Stimulated activated naive B cell treated with anti-CD40 and anti-IgM and Interleukin-4, amounts not matched to agents 10 μg/mL and 1 μg/mL and 100 μg/mL, for 72 hours (primary cell): ENCODE measurements around the gene AKAP8L.
"Not testable (repeated sequence)": the region's sequence is repeated elsewhere in the genome, so short reads cannot be mapped to it uniquely, and the experiment has no call there.

Source experiments
- ATAC-seq, 2 donors: fragments of 150-1000 bp; cut with Tn5 transposase; replicated peaks; 2 replicates each; pipeline ENCODE4 v1.10.0; 2021; ENCODE audit warnings: moderate library complexity in 1 of 2
- DNase-seq: peaks from one replicate; pipeline ENCODE4 v3.0.0; 2021
- H3K27ac Mint-ChIP-seq: one replicate; pipeline ENCODE4 v1.8.0; 2022; ENCODE audit warnings: mild to moderate bottlenecking, mixed read lengths
- H3K27me3 Mint-ChIP-seq, 2 donors: one replicate each; pipeline ENCODE4 v1.8.0; 2022; ENCODE audit warnings: mixed read lengths in 2 of 2
- H3K36me3 Mint-ChIP-seq, 2 donors: one replicate each; pipeline ENCODE4 v1.8.0; 2022; ENCODE audit warnings: mixed read lengths in 2 of 2, mild to moderate bottlenecking in 1 of 2
- H3K4me1 Mint-ChIP-seq, 2 donors: one replicate each; pipeline ENCODE4 v1.8.0; 2022; ENCODE audit warnings: mixed read lengths in 2 of 2, mild to moderate bottlenecking in 1 of 2
- H3K4me3 Mint-ChIP-seq, 2 donors: one replicate each; pipeline ENCODE4 v1.8.0; 2022; ENCODE audit warnings: mild to moderate bottlenecking in 2 of 2, mixed read lengths in 2 of 2, moderate library complexity in 1 of 2
- H3K9me3 Mint-ChIP-seq, 2 donors: one replicate each; pipeline ENCODE4 v1.8.0; 2022; ENCODE audit warnings: mixed read lengths in 2 of 2, mild to moderate bottlenecking in 1 of 2

AKAP8L gene

GRCh38 chr19:15368051-15368632 is 50.6 kb downstream of the AKAP8L start:
- Mint-ChIP-seq H3K4me3 (no peak overlapping the region), H3K36me3 (peaks cover 41 to 51% of the 10 kb centered on the region in 2 donors), H3K27me3 (no peaks in the 10 kb centered on the region), H3K4me1 (peaks cover 14 to 18% of the 10 kb centered on the region in 2 donors), H3K9me3 (no peaks in the 10 kb centered on the region), H3K27ac (peak overlapping the region; percentile 69)
- no peak for DNase-seq
- no peak for ATAC-seq

- peak; percentile 44 to 64 for ATAC-seq
- peaks cover 11 to 18% of the 10 kb centered on the region in 2 donors for H3K4me1 Mint-ChIP-seq
- H3K27me3 Mint-ChIP-seq = no peaks in the 10 kb centered on the region
- H3K9me3 Mint-ChIP-seq = no peaks in the 10 kb centered on the region
- peak overlapping the region in 1 of 2 donors; percentile 29 for H3K4me3 Mint-ChIP-seq
- H3K27ac Mint-ChIP-seq = peak overlapping the region; percentile 90
- no peak for DNase-seq
- H3K36me3 Mint-ChIP-seq = peaks cover 42 to 47% of the 10 kb centered on the region in 2 donors
These were observed 51.3 kb downstream of the AKAP8L start for GRCh38 chr19:15367439-15367838.

- Mint-ChIP-seq H3K27me3 (no peaks in the 10 kb centered on the region), H3K27ac (no peak overlapping the region), H3K36me3 (peaks cover 52 to 53% of the 10 kb centered on the region in 2 donors), H3K9me3 (no peaks in the 10 kb centered on the region), H3K4me1 (peaks cover 11 to 18% of the 10 kb centered on the region in 2 donors), H3K4me3 (no peak overlapping the region)
- no peak for ATAC-seq
- DNase-seq = no peak
These were observed 53.5 kb downstream of the AKAP8L start for GRCh38 chr19:15365264-15365663.

GRCh38 chr19:15363791-15364190 is 55.0 kb downstream of the AKAP8L start:
- H3K9me3 Mint-ChIP-seq, ATAC-seq, H3K4me3 Mint-ChIP-seq, H3K27me3 Mint-ChIP-seq, H3K27ac Mint-ChIP-seq, DNase-seq: not testable (repeated sequence)
- peaks cover 13 to 16% of the 10 kb centered on the region in 2 donors for H3K4me1 Mint-ChIP-seq
- peaks cover 46 to 55% of the 10 kb centered on the region in 2 donors for H3K36me3 Mint-ChIP-seq

- not testable (repeated sequence) for H3K4me1 Mint-ChIP-seq, H3K9me3 Mint-ChIP-seq, H3K27ac Mint-ChIP-seq, ATAC-seq, DNase-seq, H3K4me3 Mint-ChIP-seq, H3K27me3 Mint-ChIP-seq
- peaks cover 47 to 55% of the 10 kb centered on the region in 2 donors for H3K36me3 Mint-ChIP-seq
These were observed 55.7 kb downstream of the AKAP8L start for GRCh38 chr19:15363048-15363447.

- not testable (repeated sequence) for DNase-seq, H3K4me3 Mint-ChIP-seq, H3K9me3 Mint-ChIP-seq, H3K27me3 Mint-ChIP-seq, H3K4me1 Mint-ChIP-seq
- peak in 1 of 2 donors; percentile 31 for ATAC-seq
- peak overlapping the region; percentile 69 for H3K27ac Mint-ChIP-seq
- peaks cover 51 to 57% of the 10 kb centered on the region in 2 donors for H3K36me3 Mint-ChIP-seq
These were observed 58.8 kb downstream of the AKAP8L start for GRCh38 chr19:15360015-15360414.

GRCh38 chr19:15358918-15359317 is 59.9 kb downstream of the AKAP8L start:
- Mint-ChIP-seq H3K36me3 (peaks cover 55 to 66% of the 10 kb centered on the region in 2 donors), H3K4me1 (peaks cover 0 to 2% of the 10 kb centered on the region in 2 donors), H3K27me3 (no peaks in the 10 kb centered on the region), H3K4me3 (no peak overlapping the region), H3K27ac (no peak overlapping the region), H3K9me3 (no peaks in the 10 kb centered on the region)
- DNase-seq (no peak), ATAC-seq (no peak)

GRCh38 chr19:15357906-15358305 is 60.9 kb downstream of the AKAP8L start:
- Mint-ChIP-seq H3K27me3 (no peaks in the 10 kb centered on the region), H3K36me3 (peaks cover 53 to 64% of the 10 kb centered on the region in 2 donors), H3K9me3 (no peaks in the 10 kb centered on the region), H3K4me3 (no peak overlapping the region), H3K4me1 (peaks cover 0 to 2% of the 10 kb centered on the region in 2 donors), H3K27ac (no peak overlapping the region)
- DNase-seq (no peak), ATAC-seq (no peak)

- peaks cover 44 to 49% of the 10 kb centered on the region in 2 donors for H3K36me3 Mint-ChIP-seq
- peaks cover 0 to 2% of the 10 kb centered on the region in 2 donors for H3K4me1 Mint-ChIP-seq
- no peak for DNase-seq
- no peak overlapping the region for H3K4me3 Mint-ChIP-seq
- H3K27ac Mint-ChIP-seq = peak overlapping the region; percentile 85
- no peaks in the 10 kb centered on the region for H3K27me3 Mint-ChIP-seq
- peak; percentile 9 to 14 for ATAC-seq
- no peaks in the 10 kb centered on the region for H3K9me3 Mint-ChIP-seq
These were observed 64.1 kb downstream of the AKAP8L start for GRCh38 chr19:15354566-15355296.

GRCh38 chr19:15353908-15354307 is 64.9 kb downstream of the AKAP8L start:
- DNase-seq = no peak
- Mint-ChIP-seq H3K36me3 (peaks cover 44 to 49% of the 10 kb centered on the region in 2 donors), H3K9me3 (no peaks in the 10 kb centered on the region), H3K4me1 (peaks cover 3% of the 10 kb centered on the region in 2 donors), H3K4me3 (no peak overlapping the region), H3K27me3 (no peaks in the 10 kb centered on the region), H3K27ac (peak overlapping the region; percentile 39)
- no peak for ATAC-seq

- Mint-ChIP-seq H3K36me3 (peaks cover 38 to 46% of the 10 kb centered on the region in 2 donors), H3K4me1 (peaks cover 3 to 10% of the 10 kb centered on the region in 2 donors)
- H3K4me3 Mint-ChIP-seq, DNase-seq, H3K27me3 Mint-ChIP-seq, H3K27ac Mint-ChIP-seq, H3K9me3 Mint-ChIP-seq, ATAC-seq: not testable (repeated sequence)
These were observed 66.3 kb downstream of the AKAP8L start for GRCh38 chr19:15352535-15352934.

- not testable (repeated sequence) for H3K4me1 Mint-ChIP-seq, ATAC-seq, H3K27me3 Mint-ChIP-seq, H3K4me3 Mint-ChIP-seq, DNase-seq, H3K9me3 Mint-ChIP-seq, H3K27ac Mint-ChIP-seq
- peaks cover 25 to 37% of the 10 kb centered on the region in 2 donors for H3K36me3 Mint-ChIP-seq
These were observed 77.5 kb downstream of the AKAP8L start for GRCh38 chr19:15341328-15341727.

- no peak overlapping the region for H3K27ac Mint-ChIP-seq
- H3K27me3 Mint-ChIP-seq = no peaks in the 10 kb centered on the region
- DNase-seq (no peak), ATAC-seq (no peak)
- H3K36me3 Mint-ChIP-seq = peaks cover 24 to 35% of the 10 kb centered on the region in 2 donors
- peaks cover 5 to 10% of the 10 kb centered on the region in 2 donors for H3K4me1 Mint-ChIP-seq
- H3K4me3 Mint-ChIP-seq = no peak overlapping the region
- no peaks in the 10 kb centered on the region for H3K9me3 Mint-ChIP-seq
These were observed 78.7 kb downstream of the AKAP8L start for GRCh38 chr19:15340086-15340485.

- ATAC-seq (no peak), DNase-seq (no peak)
- H3K9me3 Mint-ChIP-seq = no peaks in the 10 kb centered on the region
- no peak overlapping the region for H3K4me3 Mint-ChIP-seq
- H3K27ac Mint-ChIP-seq = no peak overlapping the region
- H3K36me3 Mint-ChIP-seq = peaks cover 18 to 29% of the 10 kb centered on the region in 2 donors
- no peaks in the 10 kb centered on the region for H3K27me3 Mint-ChIP-seq
- peaks cover 8 to 30% of the 10 kb centered on the region in 2 donors for H3K4me1 Mint-ChIP-seq
These were observed 81.6 kb downstream of the AKAP8L start for GRCh38 chr19:15337202-15337601.

GRCh38 chr19:15335992-15336391 is 82.8 kb downstream of the AKAP8L start:
- not testable (repeated sequence) for H3K27me3 Mint-ChIP-seq, H3K9me3 Mint-ChIP-seq, DNase-seq, ATAC-seq, H3K4me3 Mint-ChIP-seq, H3K27ac Mint-ChIP-seq
- H3K4me1 Mint-ChIP-seq = peaks cover 8 to 31% of the 10 kb centered on the region in 2 donors
- peaks cover 18 to 30% of the 10 kb centered on the region in 2 donors for H3K36me3 Mint-ChIP-seq
